H1 (cell line): ENCODE results near the gene C6orf136. TPM values are rescaled to one million over a fixed set of nuclear protein-coding genes. Genes with fewer than 3 reads are reported as not detected.

Source experiments
- CHD7 ChIP-seq: fragments of 300-600 bp; sonication (generic); IDR thresholded peaks from 2 replicates; pipeline ENCODE4 v1.7.1; 2012; ENCODE audit warnings: low read length, moderate library complexity, mild to moderate bottlenecking, inconsistent platforms; ENCODE audit not compliant: insufficient replicate concordance
- FOSL1 ChIP-seq: IDR thresholded peaks from 2 replicates; pipeline ENCODE4 v1.6.1; 2011; ENCODE audit warnings: mild to moderate bottlenecking, low read depth, low read length, moderate library complexity; ENCODE audit not compliant: insufficient read depth
- NRF1 ChIP-seq: IDR thresholded peaks from 2 replicates; pipeline ENCODE4 v1.6.1; 2011; ENCODE audit warnings: mild to moderate bottlenecking, low read depth, low read length, improper control_type of control experiment
- POLR2A ChIP-seq, 2 experiments: IDR thresholded peaks; 1 replicate in 1 of 2; 2 replicates in 1 of 2; pipeline ENCODE4 v1.6.1; 2011; ENCODE audit warnings: low read depth in 2 of 2, low read length in 2 of 2, mild to moderate bottlenecking in 2 of 2; ENCODE audit errors: control extremely low read depth in 1 of 2
- RFX5 ChIP-seq: IDR thresholded peaks from 2 replicates; pipeline ENCODE4 v1.6.1; 2011; ENCODE audit warnings: low read depth, low read length, improper control_type of control experiment, borderline replicate concordance
- SP1 ChIP-seq: IDR thresholded peaks from 2 replicates; pipeline ENCODE4 v1.6.1; 2011; ENCODE audit warnings: low read depth, low read length
- SP4 ChIP-seq: IDR thresholded peaks from 2 replicates; pipeline ENCODE4 v1.6.1; 2012; ENCODE audit warnings: low read length, inconsistent platforms
- YY1 ChIP-seq: IDR thresholded peaks from 2 replicates; pipeline ENCODE4 v1.6.1; 2011; ENCODE audit warnings: low read depth, mild to moderate bottlenecking, low read length
- polyA plus RNA-seq, 7 experiments: library from polyadenylated mRNA; depleted of rRNA in 3 of 7; stranded (reverse) in 5 of 7; unstranded in 2 of 7; fragments of >200 nt in 5 of 7; fragments of 200-250 nt in 2 of 7; gene quantifications; 1 replicate in 5 of 7; 2 replicates in 1 of 7; 4 replicates in 1 of 7; pipeline versions ENCODE4 v1.2.1 to v1.2.3, GENCODE V29; 2011 to 2013; ENCODE audit warnings: missing spikeins in 2 of 7, mixed read lengths in 2 of 7
- total RNA-seq: library from RNA; stranded (reverse); fragmentation: NEBNext Ultra II Directional; extraction: Animal tissue kit (Norgen Biotek cat#: 25700); gene quantifications from 2 replicates; pipeline ENCODE4 v1.2.1, GENCODE V29; 2021

The C6orf136 gene
- total and polyA plus RNA-seq, 2 of the 8 experiments (the other 6 are each of a cell fraction or from before 2014, with no cell fraction given) = 20.8 to 23.1 TPM

GRCh38 chr6:30655743-30656094, 8.8 kb downstream of the C6orf136 start (continued):
- TF ChIP-seq CHD7 (no peak), RFX5 (no peak), SP1 (no peak), SP4 (no peak), NRF1 (no peak), YY1 (no peak), POLR2A (IDR thresholded peaks at IDR 0.05; ENCODE audit: control extremely low read depth in 1 of 2, low read depth in 2 of 2, low read length in 2 of 2) (no peak), FOSL1 (no peak)
- TF ChIP-seq, all 59 proteins: peak for 0
